K562 (cell line): ENCODE data around the gene FAM219B. TPM values are rescaled to one million over a fixed set of nuclear protein-coding genes. Genes with fewer than 3 reads are reported as not detected.

Experiments
- ETV6 ChIP-seq, 3 experiments: fragments of 150-350 bp in 1 of 3; sonication (generic) in 1 of 3; formaldehyde crosslinking in 1 of 3; IDR thresholded peaks; 2 replicates each; pipeline versions ENCODE4 v1.6.1 to v1.8.0; 2014 to 2022; ENCODE audit warnings: borderline replicate concordance in 2 of 3, low read depth in 2 of 3, antibody characterized with exemption in 1 of 3, low read length in 1 of 3, mild to moderate bottlenecking in 1 of 3, missing genetic modification reagents in 1 of 3
- HMGN3 ChIP-seq: IDR thresholded peaks from 2 replicates; pipeline ENCODE4 v1.6.1; 2011; ENCODE audit warnings: borderline replicate concordance, low read depth, mild to moderate bottlenecking, mixed read lengths, low read length; ENCODE audit not compliant: insufficient read length; ENCODE audit errors: extremely low read depth
- KLF10 ChIP-seq: fragments of 250-450 bp; sonication (Bioruptor Pico); IDR thresholded peaks from 2 replicates; pipeline ENCODE4 v1.6.1; 2021; ENCODE audit warnings: matching md5 sums
- MYC ChIP-seq, 2 experiments: fragments of 250-450 bp in 1 of 2; sonication (Bioruptor Pico) in 1 of 2; IDR thresholded peaks; 2 replicates each; pipeline versions ENCODE4 v1.5.1 to v1.6.1; 2012 to 2021; ENCODE audit warnings: low read depth in 2 of 2, borderline replicate concordance in 1 of 2, improper control_type of control experiment in 1 of 2, low read length in 1 of 2, mild to moderate bottlenecking in 1 of 2, moderate library complexity in 1 of 2
- NCOA6 ChIP-seq: fragments of 450-650 bp; IDR thresholded peaks from 2 replicates; pipeline ENCODE4 v1.6.1; 2017; ENCODE audit warnings: mild to moderate bottlenecking
- PHB ChIP-seq: fragments of 250-450 bp; sonication (Bioruptor Pico); IDR thresholded peaks from 2 replicates; pipeline ENCODE4 v1.5.0; 2021
- ZNF23 ChIP-seq: fragments of 250-450 bp; sonication (Bioruptor Pico); IDR thresholded peaks from 2 replicates; pipeline ENCODE4 v1.4.0; 2020; ENCODE audit warnings: mild to moderate bottlenecking
- ZNF354B ChIP-seq: fragments of 250-450 bp; sonication (Bioruptor Pico); IDR thresholded peaks from 2 replicates; pipeline ENCODE4 v1.4.0; 2020
- ZNF766 ChIP-seq: fragments of 200-800 bp; sonication (Bioruptor generic); conservative IDR thresholded peaks from 2 replicates; pipeline ENCODE4 v1.6.1; 2016; ENCODE audit warnings: missing genetic modification characterization, missing compliant biosample characterization
- polyA plus RNA-seq, 8 experiments: library from polyadenylated mRNA; depleted of rRNA in 4 of 8; stranded (reverse) in 5 of 8; unstranded in 3 of 8; fragments of >200 nt; fragmentation: Nextera tagmentation in 2 of 8; fragmentation: Illumina TruSeq in 1 of 8; extraction: Ambion mirVana in 2 of 8; extraction: Trizol in 1 of 8; gene quantifications; 2 replicates each; pipeline versions ENCODE4 v1.2.1 to v1.2.3, GENCODE V29; 2011 to 2014; ENCODE audit warnings: inconsistent platforms in 1 of 8, missing spikeins in 1 of 8
- total RNA-seq, 7 experiments: library from RNA; depleted of rRNA in 6 of 7; stranded (reverse); fragments of >200 nt in 6 of 7; fragmentation: Illumina TruSeq in 2 of 7; extraction: Trizol in 2 of 7; gene quantifications; 2 replicates each; pipeline versions ENCODE4 v1.2.1 to v1.2.3, GENCODE V29; 2011 to 2021; ENCODE audit warnings: low replicate concordance in 1 of 7
- TF ChIP-seq, protein P1 (sequence below): fragments of 450-650 bp; IDR thresholded peaks from 2 replicates; pipeline ENCODE4 v1.6.1; 2016; ENCODE audit warnings: mild to moderate bottlenecking, moderate library complexity
- TF ChIP-seq, protein P2 (sequence below): sonication (generic); formaldehyde crosslinking; IDR thresholded peaks from 2 replicates; pipeline ENCODE4 v1.8.0; 2022; ENCODE audit warnings: mild to moderate bottlenecking, low read depth, missing genetic modification reagents
- TF ChIP-seq, protein P3 (sequence below): fragments of 250-450 bp; sonication (Bioruptor Pico); IDR thresholded peaks from 2 replicates; pipeline ENCODE4 v1.8.0; 2022; ENCODE audit warnings: moderate library complexity, mild to moderate bottlenecking, inconsistent platforms

FAM219B gene
- total and polyA plus RNA-seq, 9 of the 15 experiments (the other 6 are each of a cell fraction or from before 2014, with no cell fraction given): 6.8 to 50.4 (median 29.4) TPM

DNA sequence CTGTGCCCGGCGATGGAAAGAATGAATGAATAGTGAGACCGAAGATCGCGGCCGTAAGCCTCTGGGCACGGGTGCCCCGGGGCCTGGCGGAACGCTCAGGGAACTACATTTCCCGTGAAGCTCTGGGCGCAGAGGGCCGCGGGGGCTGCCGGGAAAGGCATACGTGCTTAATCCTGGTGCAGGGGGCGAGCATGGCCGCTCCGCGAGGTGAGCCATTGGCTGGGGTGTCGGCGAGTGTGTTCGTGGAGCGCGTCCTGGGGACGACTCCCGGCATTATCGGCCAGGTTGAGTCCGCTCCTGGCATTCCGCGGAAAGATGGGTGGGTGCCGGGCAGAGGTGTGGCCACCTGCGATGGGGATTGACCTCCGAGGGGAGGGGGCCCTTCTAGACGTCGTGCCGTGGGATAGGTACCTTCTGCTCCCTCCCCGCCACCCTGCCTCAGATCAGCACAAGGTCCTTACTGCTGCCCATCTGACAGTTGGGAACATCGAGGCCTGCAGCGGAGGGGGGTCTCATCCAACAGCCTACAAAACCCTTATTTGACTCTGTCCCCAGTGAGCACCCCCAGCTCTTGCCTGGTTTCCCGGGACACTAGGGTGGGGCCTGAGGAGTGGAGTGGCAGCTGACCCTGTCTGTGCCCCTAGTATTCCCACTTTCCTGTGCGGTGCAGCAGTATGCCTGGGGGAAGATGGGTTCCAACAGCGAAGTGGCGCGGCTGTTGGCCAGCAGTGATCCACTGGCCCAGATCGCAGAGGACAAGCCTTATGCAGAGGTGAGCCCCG lies 16.6 kb downstream of the FAM219B start, which contains the start of gene MPI (continued):
- TF ChIP-seq, protein P1, sequence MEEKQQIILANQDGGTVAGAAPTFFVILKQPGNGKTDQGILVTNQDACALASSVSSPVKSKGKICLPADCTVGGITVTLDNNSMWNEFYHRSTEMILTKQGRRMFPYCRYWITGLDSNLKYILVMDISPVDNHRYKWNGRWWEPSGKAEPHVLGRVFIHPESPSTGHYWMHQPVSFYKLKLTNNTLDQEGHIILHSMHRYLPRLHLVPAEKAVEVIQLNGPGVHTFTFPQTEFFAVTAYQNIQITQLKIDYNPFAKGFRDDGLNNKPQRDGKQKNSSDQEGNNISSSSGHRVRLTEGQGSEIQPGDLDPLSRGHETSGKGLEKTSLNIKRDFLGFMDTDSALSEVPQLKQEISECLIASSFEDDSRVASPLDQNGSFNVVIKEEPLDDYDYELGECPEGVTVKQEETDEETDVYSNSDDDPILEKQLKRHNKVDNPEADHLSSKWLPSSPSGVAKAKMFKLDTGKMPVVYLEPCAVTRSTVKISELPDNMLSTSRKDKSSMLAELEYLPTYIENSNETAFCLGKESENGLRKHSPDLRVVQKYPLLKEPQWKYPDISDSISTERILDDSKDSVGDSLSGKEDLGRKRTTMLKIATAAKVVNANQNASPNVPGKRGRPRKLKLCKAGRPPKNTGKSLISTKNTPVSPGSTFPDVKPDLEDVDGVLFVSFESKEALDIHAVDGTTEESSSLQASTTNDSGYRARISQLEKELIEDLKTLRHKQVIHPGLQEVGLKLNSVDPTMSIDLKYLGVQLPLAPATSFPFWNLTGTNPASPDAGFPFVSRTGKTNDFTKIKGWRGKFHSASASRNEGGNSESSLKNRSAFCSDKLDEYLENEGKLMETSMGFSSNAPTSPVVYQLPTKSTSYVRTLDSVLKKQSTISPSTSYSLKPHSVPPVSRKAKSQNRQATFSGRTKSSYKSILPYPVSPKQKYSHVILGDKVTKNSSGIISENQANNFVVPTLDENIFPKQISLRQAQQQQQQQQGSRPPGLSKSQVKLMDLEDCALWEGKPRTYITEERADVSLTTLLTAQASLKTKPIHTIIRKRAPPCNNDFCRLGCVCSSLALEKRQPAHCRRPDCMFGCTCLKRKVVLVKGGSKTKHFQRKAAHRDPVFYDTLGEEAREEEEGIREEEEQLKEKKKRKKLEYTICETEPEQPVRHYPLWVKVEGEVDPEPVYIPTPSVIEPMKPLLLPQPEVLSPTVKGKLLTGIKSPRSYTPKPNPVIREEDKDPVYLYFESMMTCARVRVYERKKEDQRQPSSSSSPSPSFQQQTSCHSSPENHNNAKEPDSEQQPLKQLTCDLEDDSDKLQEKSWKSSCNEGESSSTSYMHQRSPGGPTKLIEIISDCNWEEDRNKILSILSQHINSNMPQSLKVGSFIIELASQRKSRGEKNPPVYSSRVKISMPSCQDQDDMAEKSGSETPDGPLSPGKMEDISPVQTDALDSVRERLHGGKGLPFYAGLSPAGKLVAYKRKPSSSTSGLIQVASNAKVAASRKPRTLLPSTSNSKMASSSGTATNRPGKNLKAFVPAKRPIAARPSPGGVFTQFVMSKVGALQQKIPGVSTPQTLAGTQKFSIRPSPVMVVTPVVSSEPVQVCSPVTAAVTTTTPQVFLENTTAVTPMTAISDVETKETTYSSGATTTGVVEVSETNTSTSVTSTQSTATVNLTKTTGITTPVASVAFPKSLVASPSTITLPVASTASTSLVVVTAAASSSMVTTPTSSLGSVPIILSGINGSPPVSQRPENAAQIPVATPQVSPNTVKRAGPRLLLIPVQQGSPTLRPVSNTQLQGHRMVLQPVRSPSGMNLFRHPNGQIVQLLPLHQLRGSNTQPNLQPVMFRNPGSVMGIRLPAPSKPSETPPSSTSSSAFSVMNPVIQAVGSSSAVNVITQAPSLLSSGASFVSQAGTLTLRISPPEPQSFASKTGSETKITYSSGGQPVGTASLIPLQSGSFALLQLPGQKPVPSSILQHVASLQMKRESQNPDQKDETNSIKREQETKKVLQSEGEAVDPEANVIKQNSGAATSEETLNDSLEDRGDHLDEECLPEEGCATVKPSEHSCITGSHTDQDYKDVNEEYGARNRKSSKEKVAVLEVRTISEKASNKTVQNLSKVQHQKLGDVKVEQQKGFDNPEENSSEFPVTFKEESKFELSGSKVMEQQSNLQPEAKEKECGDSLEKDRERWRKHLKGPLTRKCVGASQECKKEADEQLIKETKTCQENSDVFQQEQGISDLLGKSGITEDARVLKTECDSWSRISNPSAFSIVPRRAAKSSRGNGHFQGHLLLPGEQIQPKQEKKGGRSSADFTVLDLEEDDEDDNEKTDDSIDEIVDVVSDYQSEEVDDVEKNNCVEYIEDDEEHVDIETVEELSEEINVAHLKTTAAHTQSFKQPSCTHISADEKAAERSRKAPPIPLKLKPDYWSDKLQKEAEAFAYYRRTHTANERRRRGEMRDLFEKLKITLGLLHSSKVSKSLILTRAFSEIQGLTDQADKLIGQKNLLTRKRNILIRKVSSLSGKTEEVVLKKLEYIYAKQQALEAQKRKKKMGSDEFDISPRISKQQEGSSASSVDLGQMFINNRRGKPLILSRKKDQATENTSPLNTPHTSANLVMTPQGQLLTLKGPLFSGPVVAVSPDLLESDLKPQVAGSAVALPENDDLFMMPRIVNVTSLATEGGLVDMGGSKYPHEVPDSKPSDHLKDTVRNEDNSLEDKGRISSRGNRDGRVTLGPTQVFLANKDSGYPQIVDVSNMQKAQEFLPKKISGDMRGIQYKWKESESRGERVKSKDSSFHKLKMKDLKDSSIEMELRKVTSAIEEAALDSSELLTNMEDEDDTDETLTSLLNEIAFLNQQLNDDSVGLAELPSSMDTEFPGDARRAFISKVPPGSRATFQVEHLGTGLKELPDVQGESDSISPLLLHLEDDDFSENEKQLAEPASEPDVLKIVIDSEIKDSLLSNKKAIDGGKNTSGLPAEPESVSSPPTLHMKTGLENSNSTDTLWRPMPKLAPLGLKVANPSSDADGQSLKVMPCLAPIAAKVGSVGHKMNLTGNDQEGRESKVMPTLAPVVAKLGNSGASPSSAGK: peak; percentile 5; the same call in 1 of the 2 replicates
- peak; percentile 73 for TF ChIP-seq HMGN3
- TF ChIP-seq PHB (CRISPR knock-in tag): no peak
- TF ChIP-seq ETV6 (IDR thresholded peaks at IDR 0.05; ENCODE audit: borderline replicate concordance in 1 of 2, low read depth in 2 of 2, low read length in 1 of 2): no peak
- no peak for TF ChIP-seq ETV6 (CRISPR knock-in tag; IDR thresholded peaks at IDR 0.05; ENCODE audit: borderline replicate concordance)
- TF ChIP-seq, protein P2, sequence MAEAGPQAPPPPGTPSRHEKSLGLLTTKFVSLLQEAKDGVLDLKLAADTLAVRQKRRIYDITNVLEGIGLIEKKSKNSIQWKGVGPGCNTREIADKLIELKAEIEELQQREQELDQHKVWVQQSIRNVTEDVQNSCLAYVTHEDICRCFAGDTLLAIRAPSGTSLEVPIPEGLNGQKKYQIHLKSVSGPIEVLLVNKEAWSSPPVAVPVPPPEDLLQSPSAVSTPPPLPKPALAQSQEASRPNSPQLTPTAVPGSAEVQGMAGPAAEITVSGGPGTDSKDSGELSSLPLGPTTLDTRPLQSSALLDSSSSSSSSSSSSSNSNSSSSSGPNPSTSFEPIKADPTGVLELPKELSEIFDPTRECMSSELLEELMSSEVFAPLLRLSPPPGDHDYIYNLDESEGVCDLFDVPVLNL (CRISPR knock-in tag): no peak
- TF ChIP-seq ZNF23 (CRISPR knock-in tag): no peak
- TF ChIP-seq NCOA6: no peak
- TF ChIP-seq ZNF766: peak; percentile 87
- TF ChIP-seq, protein P3, sequence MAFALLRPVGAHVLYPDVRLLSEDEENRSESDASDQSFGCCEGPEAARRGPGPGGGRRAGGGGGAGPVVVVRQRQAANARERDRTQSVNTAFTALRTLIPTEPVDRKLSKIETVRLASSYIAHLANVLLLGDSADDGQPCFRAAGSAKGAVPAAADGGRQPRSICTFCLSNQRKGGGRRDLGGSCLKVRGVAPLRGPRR (CRISPR knock-in tag): no peak
- peak; percentile 92 for TF ChIP-seq MYC (IDR thresholded peaks at IDR 0.05; ENCODE audit: low read depth, low read length)
- 0 out of 2 replicates have a peak, but pooled peaks have one; percentile 4 for TF ChIP-seq MYC (CRISPR knock-in tag; IDR thresholded peaks at IDR 0.05; ENCODE audit: borderline replicate concordance, low read depth)
- TF ChIP-seq ZNF354B (CRISPR knock-in tag): no peak
- TF ChIP-seq KLF10 (CRISPR knock-in tag): no peak
